A673 (cell line): ENCODE results near the gene MINDY2. TPM values are rescaled to one million over a fixed set of nuclear protein-coding genes. Genes with fewer than 3 reads are reported as not detected.

Source experiments
- BruUV-seq: library from RNA; stranded (reverse); fragments of 400-500 nt; replicated peaks from 2 replicates; lab custom pipeline; 2021; lab: Mats Ljungman, UMichigan
- CTCF ChIA-PET: fragments of 300-600 bp; sonication (Branson Sonifier 250); formaldehyde crosslinking; loops from one replicate; lab custom pipeline; 2022; ENCODE audit warnings: antibody characterized with exemption; lab: Charles Lee
- POLR2A ChIA-PET: fragments of 300-600 bp; sonication (Branson Sonifier 250); formaldehyde crosslinking; loops from one replicate; lab custom pipeline; 2022; ENCODE audit warnings: antibody characterized with exemption; ENCODE audit not compliant: low non-redundant PET; lab: Charles Lee
- DNase-seq: peaks from one replicate; pipeline ENCODE4 v3.0.0-alpha.2; 2015; ENCODE audit warnings: low spot score
- H3K27ac ChIP-seq: fragments of 200-600 bp; sonication (generic); 2 replicates; pipeline ENCODE4 v1.5.1; 2016; ENCODE audit warnings: mixed run types, low read depth, mild to moderate bottlenecking, mixed read lengths, antibody characterized with exemption, low read length; ENCODE audit not compliant: poor library complexity, severe bottlenecking
- H3K27me3 ChIP-seq: fragments of 200-600 bp; sonication (generic); replicated peaks from 2 replicates; pipeline ENCODE4 v1.6.1; 2017; ENCODE audit warnings: mixed run types, low read depth, mild to moderate bottlenecking, mixed read lengths, antibody characterized with exemption, low read length; ENCODE audit not compliant: insufficient read depth, poor library complexity
- H3K36me3 ChIP-seq: fragments of 200-600 bp; sonication (generic); 2 replicates; pipeline ENCODE4 v1.6.1; 2016; ENCODE audit warnings: mixed run types, mild to moderate bottlenecking, mixed read lengths, antibody characterized with exemption, low read length; ENCODE audit not compliant: insufficient read depth, poor library complexity, severe bottlenecking
- H3K4me1 ChIP-seq: fragments of 200-600 bp; sonication (generic); 2 replicates; pipeline ENCODE4 v1.6.1; 2017; ENCODE audit warnings: mixed run types, mild to moderate bottlenecking, mixed read lengths, antibody characterized with exemption, low read length; ENCODE audit not compliant: insufficient read depth, poor library complexity, severe bottlenecking
- H3K4me3 ChIP-seq: fragments of 200-600 bp; sonication (generic); 2 replicates; pipeline ENCODE4 v1.5.1; 2016; ENCODE audit warnings: low read depth, mixed run types, mild to moderate bottlenecking, mixed read lengths, low read length; ENCODE audit not compliant: poor library complexity, severe bottlenecking
- H3K9me3 ChIP-seq: fragments of 200-600 bp; sonication (generic); 2 replicates; pipeline ENCODE4 v1.6.1; 2016; ENCODE audit warnings: mixed run types, low read depth, mild to moderate bottlenecking, mixed read lengths, antibody characterized with exemption, low read length; ENCODE audit not compliant: poor library complexity, severe bottlenecking
- EZH2 ChIP-seq: fragments of 200-600 bp; sonication (generic); IDR thresholded peaks from 2 replicates; pipeline ENCODE4 v1.6.1; 2017; ENCODE audit warnings: borderline replicate concordance, low read depth, mild to moderate bottlenecking, mixed read lengths, antibody characterized with exemption, low read length; ENCODE audit not compliant: poor library complexity, severe bottlenecking
- intact Hi-C: fragments of 100-400 bp; cut with micrococcal nuclease; formaldehyde crosslinking; loops from one replicate; pipeline ENCODE4 v1.10.0; 2022; ENCODE audit not compliant: unreplicated experiment
- total RNA-seq: library from RNA; stranded (reverse); gene quantifications from 2 replicates; pipeline ENCODE4 v1.2.3, GENCODE V29; 2021
- TF ChIP-seq, protein P1 (sequence below): fragments of 300-800, 200-600 bp; sonication (generic); conservative IDR thresholded peaks from 2 replicates; pipeline ENCODE4 v1.5.1; 2017; ENCODE audit warnings: low read depth, mild to moderate bottlenecking, antibody characterized with exemption, low read length, moderate library complexity, mixed read lengths

Gene MINDY2
- total RNA-seq, 1 experiment from 2014 or later: 14.1 TPM

DNA sequence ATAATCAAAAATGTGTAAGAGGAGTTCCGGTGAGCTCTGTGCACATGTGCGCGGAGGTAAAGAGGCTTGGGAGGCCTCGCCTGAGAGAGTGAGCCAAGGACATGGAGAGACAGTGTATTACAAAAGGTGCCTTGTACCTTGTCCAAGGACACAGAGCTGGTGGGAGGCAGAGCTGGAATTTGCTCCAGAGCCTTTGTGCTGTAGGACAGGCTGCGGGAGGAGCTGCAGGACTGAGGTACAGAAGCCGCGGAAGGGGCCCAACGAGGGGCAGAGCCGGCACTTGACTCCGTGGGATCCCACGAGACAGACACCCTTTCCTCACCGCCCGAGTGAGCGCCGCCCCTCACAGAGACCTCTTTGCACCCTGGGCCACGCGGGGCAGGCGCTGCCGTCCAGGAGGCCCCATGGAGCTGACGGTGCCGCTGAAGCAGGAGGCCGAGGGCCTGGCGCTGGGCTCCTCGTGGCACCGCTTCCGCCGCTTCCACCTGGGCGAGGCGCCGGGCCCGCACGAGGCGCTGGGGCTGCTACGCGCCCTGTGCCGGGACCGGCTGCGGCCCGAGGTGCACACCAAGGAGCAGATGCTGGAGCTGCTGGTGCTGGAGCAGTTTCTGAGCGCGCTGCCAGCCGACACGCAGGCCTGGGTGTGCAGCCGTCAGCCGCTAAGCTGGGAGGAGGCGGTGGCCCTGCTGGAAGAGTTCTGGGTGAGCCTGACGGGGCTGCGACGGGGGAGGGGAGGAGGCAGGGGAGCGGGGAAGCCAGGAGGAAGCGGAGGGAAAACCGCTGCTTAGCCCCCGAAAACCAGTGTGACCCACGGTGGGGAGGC, 93.7 kb downstream of the MINDY2 start:
- Histone ChIP-seq H3K36me3 (no peaks in the 10 kb centered on the region), H3K9me3 (no peaks in the 10 kb centered on the region), H3K27me3 (no peaks in the 10 kb centered on the region), H3K27ac (no peak overlapping the region), H3K4me1 (no peaks in the 10 kb centered on the region), H3K4me3 (no peak overlapping the region)
- ChIA-PET CTCF (no interaction called here), POLR2A (no interaction called here)
- intact Hi-C loops: no loop called here
- no peak for TF ChIP-seq EZH2
- TF ChIP-seq, protein P1, sequence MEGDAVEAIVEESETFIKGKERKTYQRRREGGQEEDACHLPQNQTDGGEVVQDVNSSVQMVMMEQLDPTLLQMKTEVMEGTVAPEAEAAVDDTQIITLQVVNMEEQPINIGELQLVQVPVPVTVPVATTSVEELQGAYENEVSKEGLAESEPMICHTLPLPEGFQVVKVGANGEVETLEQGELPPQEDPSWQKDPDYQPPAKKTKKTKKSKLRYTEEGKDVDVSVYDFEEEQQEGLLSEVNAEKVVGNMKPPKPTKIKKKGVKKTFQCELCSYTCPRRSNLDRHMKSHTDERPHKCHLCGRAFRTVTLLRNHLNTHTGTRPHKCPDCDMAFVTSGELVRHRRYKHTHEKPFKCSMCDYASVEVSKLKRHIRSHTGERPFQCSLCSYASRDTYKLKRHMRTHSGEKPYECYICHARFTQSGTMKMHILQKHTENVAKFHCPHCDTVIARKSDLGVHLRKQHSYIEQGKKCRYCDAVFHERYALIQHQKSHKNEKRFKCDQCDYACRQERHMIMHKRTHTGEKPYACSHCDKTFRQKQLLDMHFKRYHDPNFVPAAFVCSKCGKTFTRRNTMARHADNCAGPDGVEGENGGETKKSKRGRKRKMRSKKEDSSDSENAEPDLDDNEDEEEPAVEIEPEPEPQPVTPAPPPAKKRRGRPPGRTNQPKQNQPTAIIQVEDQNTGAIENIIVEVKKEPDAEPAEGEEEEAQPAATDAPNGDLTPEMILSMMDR: no peak
- no peak for DNase-seq
- no TSS peak for BruUV-seq

DNA sequence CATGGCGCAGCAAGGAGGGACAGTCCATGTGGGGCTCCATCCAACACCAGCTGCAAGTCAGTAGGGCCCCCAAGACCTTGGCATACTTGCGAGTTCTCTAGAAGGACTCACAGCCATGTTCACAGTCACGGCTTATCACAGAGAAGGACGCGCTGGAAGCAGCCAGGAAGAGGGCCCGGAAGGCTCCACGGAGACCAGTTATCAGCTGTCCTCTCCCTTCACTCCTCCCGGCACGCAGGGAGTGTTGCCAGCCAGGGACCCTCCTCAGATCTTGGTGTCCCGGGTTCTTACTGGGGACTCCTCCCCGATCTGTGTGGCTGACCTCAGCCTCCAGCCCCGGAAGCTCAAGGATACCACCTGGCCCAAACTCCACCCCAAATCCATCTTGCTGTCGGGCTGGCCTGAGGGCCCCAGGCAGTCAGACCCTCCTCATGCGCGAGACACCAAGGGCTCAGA, 94.4 kb downstream of the MINDY2 start:
- no TSS peak for BruUV-seq
- no peak overlapping the region for H3K4me3 ChIP-seq
- H3K4me1 ChIP-seq: no peaks in the 10 kb centered on the region
- intact Hi-C loops: no loop called here
- TF ChIP-seq EZH2: no peak
- TF ChIP-seq, protein P1: no peak
- no peaks in the 10 kb centered on the region for H3K9me3 ChIP-seq
- ChIA-PET CTCF (no interaction called here), POLR2A (no interaction called here)
- H3K27ac ChIP-seq: no peak overlapping the region
- H3K36me3 ChIP-seq: no peaks in the 10 kb centered on the region
- DNase-seq: no peak
- no peaks in the 10 kb centered on the region for H3K27me3 ChIP-seq

DNA sequence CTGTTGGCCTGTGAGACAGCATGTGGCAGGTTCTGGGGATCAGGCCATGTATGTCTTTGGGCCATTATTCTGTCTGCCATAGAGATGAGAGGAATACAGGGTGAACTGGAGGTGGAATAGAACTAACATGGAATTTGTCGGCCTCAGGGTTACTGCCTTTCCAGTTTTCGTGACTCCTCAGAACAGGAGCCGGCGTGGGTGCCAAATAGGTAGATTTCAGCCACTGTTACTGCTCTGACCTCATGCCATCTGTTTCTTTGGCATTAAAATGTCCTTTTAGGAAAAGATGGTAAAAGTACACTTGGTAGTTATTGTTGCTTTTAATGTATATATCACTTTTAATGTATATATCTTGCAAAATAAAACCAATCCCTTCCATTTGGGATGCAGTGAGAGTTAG, 96.8 kb downstream of the MINDY2 start:
- H3K27ac ChIP-seq: no peak overlapping the region
- H3K9me3 ChIP-seq: no peaks in the 10 kb centered on the region
- no TSS peak for BruUV-seq
- H3K4me3 ChIP-seq: no peak overlapping the region
- ChIA-PET POLR2A (no interaction called here), CTCF (no interaction called here)
- no peaks in the 10 kb centered on the region for H3K36me3 ChIP-seq
- intact Hi-C loops: no loop called here
- no peaks in the 10 kb centered on the region for H3K27me3 ChIP-seq
- TF ChIP-seq, protein P1: no peak
- no peak for TF ChIP-seq EZH2
- no peak for DNase-seq
- no peaks in the 10 kb centered on the region for H3K4me1 ChIP-seq
